NCI-H1694 treated with DMSO at 0.1 percent for 48 hours (cell line): ENCODE measurements around the gene CYSLTR2.
"Not testable (repeated sequence)": the region's sequence is repeated elsewhere in the genome, so short reads cannot be mapped to it uniquely, and the experiment has no call there.

Source experiments
- DNase-seq: peaks from one replicate; lab custom pipeline; 2025; lab: John Stamatoyannopoulos, UW

CYSLTR2 gene

DNA sequence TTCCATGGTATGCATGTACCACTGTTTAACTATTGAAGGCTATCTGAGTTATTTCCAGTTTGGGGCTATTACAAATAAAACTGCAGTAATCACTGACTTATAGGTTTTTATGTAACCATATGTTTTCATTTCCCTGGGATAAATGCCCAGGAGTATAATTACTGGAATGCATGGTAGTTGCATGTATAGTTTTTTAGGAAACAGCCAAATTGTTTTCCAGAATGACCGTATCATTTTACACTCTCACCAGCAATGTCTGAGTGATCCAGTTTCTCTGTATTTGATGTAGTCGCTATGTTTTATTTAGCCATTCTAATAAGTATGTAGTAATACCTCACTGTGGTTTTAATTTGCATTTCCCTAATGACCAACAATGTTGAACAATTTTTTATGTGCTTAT, 42.0 kb downstream of the CYSLTR2 start:
- no peak for DNase-seq

DNA sequence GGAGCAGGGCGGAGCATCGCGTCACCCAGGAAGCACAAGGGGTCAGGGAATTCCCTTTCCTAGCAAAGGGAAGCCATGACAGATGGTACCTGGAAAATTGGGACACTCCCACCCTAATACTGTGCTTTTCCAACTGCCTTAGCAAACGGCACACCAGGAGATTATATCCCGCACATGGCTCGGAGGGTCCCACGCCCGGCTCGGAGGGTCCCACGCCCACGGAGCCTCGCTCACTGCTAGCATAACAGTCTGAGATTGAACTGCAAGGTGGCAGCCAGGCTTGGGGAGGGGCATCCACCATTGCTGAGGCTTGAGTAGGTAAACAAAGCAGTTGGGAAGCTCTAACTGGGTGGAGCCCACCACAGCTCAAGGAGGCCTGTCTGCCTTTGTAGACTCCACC, 42.9 kb downstream of the CYSLTR2 start:
- DNase-seq: not testable (repeated sequence)

DNA sequence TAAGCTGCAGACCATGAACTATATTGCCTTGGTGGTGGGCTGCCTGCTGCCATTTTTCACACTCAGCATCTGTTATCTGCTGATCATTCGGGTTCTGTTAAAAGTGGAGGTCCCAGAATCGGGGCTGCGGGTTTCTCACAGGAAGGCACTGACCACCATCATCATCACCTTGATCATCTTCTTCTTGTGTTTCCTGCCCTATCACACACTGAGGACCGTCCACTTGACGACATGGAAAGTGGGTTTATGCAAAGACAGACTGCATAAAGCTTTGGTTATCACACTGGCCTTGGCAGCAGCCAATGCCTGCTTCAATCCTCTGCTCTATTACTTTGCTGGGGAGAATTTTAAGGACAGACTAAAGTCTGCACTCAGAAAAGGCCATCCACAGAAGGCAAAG, 53.7 kb downstream of the CYSLTR2 start:
- DNase-seq: no peak

DNA sequence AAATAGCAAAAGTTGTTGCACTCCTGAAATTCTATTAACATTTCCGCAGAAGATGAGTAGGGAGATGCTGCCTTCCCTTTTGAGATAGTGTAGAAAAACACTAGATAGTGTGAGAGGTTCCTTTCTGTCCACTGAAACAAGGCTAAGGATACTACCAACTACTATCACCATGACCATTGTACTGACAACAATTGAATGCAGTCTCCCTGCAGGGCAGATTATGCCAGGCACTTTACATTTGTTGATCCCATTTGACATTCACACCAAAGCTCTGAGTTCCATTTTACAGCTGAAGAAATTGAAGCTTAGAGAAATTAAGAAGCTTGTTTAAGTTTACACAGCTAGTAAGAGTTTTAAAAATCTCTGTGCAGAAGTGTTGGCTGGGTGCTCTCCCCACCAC, 55.0 kb downstream of the CYSLTR2 start:
- DNase-seq: no peak

DNA sequence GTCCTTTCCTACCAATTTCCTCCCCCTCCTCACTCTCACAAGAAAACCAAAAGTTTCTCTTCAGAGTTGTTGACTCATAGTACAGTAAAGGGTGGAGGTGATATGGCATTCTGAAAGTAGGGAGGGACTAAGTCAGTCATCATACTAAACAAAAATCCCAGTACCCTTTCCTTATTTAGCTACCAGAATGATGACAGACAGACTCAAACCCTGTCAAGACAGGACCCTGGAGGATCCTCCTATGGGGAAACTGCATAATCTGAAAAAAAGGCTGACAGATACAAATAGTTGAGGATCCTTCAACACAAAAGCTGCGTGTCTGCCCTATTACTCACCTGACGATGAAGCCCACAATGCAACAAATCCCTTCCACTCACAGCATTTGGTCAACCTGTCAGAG, 55.5 kb downstream of the CYSLTR2 start:
- no peak for DNase-seq

DNA sequence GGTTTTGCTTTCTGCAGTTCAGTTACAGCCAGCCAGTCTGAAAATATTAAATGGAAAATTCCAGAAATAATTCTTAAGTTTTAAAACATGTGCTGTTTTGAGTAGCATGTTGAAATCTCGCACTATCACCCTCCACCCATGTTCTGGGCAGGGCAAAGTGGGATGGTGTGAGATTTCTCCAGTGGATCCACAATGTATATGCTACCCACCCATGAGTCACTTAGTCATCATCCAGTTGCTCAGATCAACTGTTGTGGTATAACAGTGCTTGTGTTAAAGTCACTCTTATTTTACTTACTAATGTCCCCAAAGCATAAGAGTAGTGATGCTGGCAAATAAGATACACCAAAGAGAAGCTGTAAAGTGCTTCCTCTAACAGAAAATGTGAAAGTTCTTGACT, 56.4 kb downstream of the CYSLTR2 start:
- no peak for DNase-seq

DNA sequence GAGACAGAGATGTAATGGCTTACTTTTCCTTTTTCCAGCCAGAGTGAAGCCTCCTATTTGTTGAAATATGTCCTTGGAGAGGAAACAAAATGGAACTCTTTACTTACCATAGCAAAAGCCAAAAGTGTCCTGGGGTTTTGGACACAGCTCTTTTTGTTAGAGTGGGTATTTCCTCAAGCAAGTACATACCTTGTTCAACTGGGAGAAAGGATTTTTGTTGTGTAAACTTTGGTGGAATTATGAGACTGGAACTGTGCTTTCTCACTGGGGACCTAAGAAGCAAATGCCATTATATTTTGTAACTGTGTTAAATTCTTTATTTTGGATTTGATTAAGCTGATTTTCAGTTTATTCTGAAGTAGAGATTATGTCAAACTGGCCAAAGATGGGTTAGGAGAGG, 58.4 kb downstream of the CYSLTR2 start:
- no peak for DNase-seq

DNA sequence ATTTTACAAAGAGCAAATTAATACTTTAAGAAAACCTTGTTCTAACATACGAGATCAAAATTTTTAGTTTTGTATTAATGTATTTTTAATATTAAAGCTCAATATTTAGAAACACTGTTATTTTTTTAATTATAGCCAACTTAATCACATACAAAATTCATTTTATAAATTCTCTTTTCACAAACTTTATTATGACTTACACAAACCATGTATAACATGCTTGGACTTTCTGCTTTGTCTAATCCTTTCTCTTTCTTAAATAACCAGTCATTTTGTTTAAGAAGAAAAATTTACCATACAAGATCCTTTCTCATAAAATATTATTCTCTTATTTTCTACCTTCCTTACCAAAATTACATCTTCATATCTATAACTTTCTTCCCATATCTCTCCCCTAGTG, 62.2 kb downstream of the CYSLTR2 start:
- DNase-seq: no peak

DNA sequence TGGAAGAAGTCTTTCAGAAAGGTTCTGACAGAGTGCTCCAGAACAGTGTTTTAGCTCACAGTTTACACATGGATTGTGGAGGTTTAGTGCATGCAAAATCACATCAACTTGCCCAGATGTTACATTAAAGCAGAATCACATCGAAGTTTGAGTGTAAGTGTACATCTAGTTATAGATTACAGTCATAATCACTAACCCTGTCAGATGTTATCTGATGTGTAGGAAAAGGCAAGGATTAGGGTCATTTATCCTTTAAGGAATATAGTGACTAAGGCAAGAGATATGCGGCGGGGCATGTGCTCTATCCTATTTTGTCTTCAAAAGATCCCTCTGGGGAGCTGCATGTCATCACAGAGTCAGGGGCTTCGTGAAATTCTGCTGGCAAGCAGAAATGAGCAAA, 66.9 kb downstream of the CYSLTR2 start:
- no peak for DNase-seq

DNA sequence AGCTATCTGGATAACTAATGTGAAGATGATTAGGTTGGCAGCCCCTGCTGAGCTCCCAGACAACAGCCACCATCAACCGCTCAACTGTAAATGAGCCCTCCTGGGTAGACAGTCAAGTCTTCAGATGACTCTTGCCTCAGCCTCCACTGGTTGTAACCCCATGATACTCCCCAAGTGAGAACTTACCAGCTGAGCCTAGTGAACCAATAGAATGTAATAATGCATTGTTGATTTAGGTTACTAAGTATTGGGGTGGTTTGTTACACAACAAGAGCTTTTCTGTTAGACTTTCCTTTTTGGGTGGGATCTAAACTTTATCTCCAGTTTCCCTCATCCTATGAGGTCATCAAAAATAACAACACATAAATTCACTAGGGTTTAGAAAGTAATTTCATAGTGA, 69.4 kb downstream of the CYSLTR2 start:
- DNase-seq: no peak

DNA sequence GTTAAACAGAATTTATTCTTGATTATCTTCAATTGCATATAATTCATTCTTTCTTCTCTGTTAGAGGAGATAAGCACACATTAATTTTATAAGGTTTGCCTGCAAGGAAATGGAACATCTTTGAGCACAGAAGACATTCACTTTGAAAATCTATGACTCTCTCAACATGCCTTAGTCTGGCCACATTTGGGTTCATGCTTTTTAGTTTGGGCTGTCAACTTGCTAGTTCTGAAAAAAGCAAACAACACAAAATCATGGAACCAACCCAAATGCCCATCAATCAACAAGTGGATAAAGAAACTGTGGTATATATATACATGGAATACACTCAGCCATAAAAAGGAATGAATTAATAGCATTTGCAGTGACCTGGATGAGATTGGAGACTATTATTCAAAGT, 71.5 kb downstream of the CYSLTR2 start:
- DNase-seq: no peak

DNA sequence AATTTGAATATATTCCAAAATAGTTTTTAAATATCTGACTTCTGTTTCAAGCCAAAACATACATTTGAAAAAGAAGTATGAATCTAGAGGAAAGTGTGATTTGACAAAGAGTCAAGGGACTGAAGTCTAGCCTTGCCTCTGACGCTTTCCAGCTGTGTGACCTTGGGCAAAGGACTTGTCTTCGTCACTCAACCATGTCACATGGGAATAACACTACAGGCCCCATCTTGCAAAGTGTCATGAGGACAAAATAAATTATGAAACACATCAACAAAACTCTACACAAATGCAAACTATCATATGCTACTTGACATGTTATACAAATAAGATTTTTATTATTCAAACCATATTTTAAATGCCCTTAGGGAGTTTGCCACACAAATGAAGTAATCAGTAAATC, 73.0 kb downstream of the CYSLTR2 start:
- no peak for DNase-seq

DNA sequence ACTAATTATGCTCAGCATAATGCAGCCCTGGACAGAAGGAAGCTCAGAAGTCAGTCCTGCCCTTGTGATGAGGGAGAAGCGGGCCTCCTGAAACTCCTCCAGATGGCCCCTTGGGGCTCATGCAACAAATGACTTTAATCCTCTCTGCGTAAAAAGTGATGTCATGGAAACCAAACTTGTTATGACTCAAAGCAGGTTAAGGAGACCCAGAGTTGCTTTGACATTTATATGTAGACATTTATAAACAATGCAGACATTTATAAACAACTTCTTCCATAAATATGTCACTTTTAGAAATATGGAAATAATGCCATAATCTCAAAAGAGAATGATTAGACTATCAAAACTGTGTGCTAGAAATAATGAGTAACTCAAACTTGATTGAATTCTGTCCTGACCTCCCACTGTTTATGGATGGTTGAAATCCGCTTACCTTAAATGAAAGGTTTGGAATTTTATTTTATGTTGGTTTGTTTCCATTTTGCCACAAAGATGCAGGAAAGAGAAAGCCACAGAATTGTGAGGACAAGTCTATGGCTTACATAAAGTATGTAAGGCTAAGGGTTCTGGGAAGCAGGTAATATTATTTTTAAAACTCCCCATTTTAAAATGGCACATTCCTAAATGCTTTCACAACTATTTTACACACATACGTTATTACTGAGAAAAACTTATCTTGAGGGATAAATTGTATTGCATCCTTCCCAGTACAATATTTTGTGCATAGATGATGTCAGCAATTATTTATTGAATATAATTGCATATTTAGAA, 73.7 kb downstream of the CYSLTR2 start:
- no peak for DNase-seq

DNA sequence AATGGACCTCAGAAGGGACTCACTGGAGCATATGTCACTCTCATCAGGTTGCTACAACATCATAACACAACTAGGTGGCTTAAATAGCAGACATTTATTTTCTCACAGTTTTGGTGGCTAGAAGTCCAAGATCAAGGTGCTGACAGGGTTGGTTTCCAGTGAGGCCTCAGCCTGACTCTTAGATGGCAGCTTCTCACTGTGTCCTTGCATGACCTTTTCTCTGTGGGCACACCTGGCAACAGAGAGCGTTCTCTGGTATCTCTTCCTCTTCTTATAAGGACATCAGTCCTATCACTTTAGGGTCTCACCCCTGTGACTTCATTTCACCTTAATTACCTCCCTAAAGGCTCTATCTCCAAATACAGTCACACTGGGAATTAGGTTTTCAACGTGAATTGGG, 74.5 kb downstream of the CYSLTR2 start:
- no peak for DNase-seq

DNA sequence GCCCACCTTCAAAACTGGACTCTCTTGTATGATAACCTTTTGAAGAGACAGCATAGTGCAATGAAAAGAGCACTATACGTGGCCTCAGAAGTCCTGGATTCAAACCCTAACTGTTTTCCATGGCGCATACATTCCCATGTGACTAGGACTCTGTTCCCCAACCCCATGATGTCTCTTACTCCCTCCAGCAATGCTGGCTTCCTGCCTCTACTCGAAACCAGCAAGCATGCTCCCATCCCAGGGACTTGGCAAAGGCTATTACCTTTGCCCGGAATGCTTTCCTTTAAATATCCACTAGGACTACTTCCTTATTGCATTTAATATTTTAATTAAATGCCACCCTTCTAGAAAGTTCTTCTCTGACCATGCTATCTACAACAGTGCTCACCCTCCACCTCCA, 75.1 kb downstream of the CYSLTR2 start:
- DNase-seq: no peak

DNA sequence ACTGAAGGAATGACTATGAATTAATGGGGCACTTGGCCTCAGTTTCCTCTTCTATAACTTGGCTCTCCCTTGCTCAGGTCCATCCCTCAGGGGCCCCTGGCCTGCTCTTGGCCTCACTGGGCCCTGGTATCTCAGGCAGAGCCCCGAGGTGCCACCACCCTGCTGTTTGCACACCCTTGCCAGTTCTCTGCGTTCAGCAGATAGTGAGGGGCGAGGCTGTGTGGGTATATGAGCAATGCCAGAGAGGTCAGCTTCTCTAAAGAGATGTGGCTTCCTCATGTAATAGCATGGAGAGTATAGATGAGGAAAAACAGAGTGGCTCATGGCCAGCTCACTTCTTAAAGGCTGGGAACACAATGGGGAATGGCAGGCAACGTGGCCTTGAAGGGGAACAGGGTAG, 76.1 kb downstream of the CYSLTR2 start:
- no peak for DNase-seq

DNA sequence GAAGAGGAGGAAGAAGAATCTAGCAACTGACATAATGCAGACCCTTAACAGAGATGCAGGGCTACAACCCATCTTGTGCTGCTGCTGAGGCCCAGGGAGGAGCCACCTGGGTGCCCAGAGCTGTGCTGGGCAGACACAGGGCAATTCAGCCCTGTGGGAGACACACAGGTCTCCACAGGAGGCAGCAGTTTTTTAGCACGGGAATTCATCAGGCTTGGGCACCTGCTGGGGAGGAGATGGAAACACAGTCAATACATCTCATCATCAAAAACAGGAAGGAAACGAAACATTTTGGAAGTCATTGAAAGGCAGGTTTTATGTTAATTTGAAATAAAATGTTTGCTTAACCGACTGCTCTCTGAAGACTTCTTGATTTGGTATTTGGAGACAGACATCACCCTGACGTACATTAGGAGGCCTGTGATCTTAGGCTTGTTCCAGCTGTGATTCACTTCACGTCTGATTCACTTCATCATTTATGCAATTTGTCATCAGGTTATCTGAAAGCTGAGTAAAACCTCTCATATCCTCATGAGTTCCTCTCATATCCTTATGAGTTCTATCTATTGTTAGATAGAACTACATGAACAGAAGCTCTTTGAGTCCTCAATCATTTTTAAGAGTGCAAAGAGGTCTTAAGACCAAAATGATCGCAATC, 77.4 kb downstream of the CYSLTR2 start:
- DNase-seq: no peak

DNA sequence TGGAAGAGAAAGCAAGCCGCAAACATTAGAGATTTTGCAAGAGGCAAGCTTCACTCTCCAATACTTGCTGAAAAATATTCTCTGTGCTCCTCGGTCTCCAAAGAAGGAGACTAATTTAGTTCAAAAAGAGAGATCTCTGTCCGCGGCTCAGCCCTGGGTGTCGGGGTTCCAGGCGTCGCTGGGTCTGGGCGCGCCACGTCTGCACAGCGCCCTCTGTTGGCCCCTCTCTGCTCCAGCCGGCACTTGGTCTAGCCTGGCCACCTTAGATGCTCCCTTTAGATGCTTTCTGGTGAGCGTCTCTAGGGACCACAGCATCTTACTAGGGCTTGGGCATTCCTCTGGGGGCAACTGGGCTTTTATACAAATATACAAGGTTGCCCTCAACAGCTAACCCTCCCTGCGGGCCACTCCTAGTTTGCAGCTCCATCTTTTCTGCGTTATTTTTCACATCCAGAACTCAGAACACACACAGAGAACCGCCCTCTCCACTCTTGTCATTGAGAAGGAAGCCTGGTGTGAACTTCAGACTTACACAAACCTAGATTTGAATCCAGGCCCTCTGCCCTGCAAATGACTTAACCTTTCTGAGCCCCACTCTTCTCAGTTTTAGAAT, 78.3 kb downstream of the CYSLTR2 start:
- DNase-seq: peak; percentile 11

DNA sequence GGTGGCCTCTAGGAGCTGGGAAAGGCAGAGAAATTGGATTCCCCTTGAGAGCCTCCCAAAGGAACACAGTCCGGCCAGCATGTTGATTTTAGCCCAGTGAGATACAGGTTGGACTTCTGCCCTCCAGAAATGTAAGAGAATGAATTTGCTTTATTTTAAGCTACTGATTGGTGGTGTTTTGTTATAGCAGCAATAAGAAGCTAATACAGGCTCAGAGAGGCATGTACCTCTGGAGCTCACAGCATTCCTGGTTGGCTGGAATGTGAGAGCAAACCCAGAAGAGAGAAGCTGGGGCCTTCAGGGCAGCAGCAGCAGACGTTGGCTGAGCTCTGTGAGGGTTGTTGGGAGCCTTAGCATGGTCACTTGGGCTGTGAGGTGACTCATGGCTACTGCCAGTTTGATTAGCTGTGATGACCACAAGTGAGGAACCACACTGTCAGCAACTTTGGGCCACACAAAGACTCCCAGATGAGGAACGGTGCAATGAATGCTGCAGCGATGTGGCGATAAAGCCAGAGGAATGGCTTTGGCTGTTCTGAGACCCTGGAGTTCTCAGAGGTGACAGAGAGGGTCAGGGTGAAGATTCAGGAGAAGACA, 80.1 kb downstream of the CYSLTR2 start:
- no peak for DNase-seq

DNA sequence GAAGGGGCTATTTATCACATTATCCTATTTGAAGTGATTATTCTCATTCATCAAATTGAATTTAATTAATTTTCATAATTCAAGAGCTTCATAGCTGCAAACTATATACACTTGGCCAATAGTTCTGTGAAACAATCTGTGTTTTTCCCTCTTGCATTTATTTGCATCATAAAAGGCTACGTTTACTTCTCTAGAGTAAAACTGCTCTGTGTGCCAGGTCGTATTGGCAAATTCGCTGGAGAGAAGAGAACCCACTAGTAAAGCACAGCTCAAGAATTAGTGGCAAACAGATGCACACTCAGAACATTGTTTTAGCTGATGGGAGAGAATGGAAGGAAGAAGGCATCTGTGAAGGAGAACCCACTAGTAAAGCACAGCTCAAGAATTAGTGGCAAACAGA, 81.8 kb downstream of the CYSLTR2 start:
- no peak for DNase-seq

DNA sequence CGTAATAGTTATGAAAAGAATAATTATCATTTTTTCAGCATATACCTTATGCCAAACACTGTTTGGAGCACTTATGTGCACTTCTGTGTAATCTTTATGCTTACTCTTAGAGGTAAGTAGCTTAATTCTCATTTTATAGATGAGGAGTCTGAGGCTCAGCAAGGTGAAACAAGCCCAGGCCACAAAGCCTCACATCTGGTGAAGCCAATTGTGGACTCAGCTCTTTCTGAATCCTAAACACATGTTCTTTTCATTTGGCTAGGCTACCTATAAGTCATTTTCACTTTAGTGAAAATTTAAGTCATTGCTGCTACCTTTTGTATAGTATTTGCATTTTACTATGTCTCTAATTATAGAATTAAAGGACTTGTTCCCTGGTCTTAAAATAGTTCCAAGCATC, 84.0 kb downstream of the CYSLTR2 start:
- no peak for DNase-seq

DNA sequence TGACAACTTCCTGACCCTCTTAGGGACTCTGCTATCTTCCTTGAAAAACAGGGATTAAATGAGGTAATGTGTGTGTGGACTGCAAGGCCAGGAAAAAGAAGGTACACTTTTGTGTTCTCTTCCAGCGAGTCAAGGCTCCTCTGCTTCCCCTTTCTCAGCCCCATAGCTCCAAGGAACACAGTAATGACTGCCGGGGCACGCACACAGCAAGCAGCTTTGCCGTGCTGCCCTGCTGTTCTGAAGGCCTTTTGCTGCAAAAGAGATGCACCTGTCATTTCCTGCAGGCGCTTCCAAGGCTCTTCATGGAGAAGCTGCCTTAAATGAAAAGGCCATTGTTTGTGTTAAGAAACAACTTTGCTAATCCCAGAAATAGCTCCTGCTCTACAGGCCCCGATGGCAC, 84.6 kb downstream of the CYSLTR2 start:
- no peak for DNase-seq

DNA sequence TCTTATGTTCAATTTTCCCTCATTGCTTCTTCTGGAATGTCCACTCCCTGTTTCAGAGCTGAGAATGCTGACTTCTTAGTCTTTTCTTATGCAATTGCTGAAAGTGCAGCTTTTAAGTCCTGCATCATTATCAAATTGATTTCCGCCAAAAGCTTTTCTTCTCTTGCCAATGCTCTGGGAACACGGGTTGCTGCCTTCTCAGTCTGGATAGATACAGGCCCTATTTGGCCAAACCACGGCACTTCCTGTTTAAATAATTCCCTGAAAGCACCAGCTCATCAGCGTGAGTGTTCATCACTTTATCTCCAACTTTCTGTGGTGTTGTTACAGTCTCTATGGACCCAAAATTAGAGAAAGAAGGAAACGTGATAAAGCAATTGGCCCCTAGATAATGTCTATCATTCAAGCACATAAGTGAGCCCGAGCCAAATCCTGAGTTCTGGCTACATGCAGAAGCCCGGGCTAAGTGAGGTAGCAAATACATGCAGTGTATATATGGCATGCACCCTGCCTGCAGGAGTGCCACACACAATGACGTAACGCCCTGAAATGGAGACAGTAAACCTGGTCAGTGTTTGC, 85.7 kb downstream of the CYSLTR2 start:
- no peak for DNase-seq
